SK-N-SH treated with all-trans-retinoic acid at 6 μM for 48 hours (cell line): Measurements from ENCODE around the gene TMC2.
A peak's percentile ranks its signal among the peaks of the same experiment; 100 is the strongest.

Experiments used
- ATAC-seq: fragments of 200-7000 bp; cut with Tn5 transposase; 3 replicates; pipeline ENCODE4 v1.9.1; 2020; ENCODE audit warnings: mild to moderate bottlenecking, moderate library complexity
- BACH2 ChIP-seq: fragments of 250-450 bp; sonication (Bioruptor Pico); IDR thresholded peaks from 2 replicates; pipeline ENCODE4 v1.9.0; 2021; ENCODE audit warnings: mild to moderate bottlenecking, borderline replicate concordance
- CREB5 ChIP-seq: fragments of 250-450 bp; sonication (Bioruptor Pico); IDR thresholded peaks from 2 replicates; pipeline ENCODE4 v1.5.1; 2020; ENCODE audit warnings: low read depth, mild to moderate bottlenecking, moderate library complexity
- ESRRG ChIP-seq: fragments of 250-450 bp; sonication (Bioruptor Pico); IDR thresholded peaks from 2 replicates; pipeline ENCODE4 v1.6.1; 2021; ENCODE audit warnings: mild to moderate bottlenecking
- GLIS3 ChIP-seq: fragments of 250-450 bp; sonication (Bioruptor Pico); IDR thresholded peaks from 2 replicates; pipeline ENCODE4 v1.5.0; 2020; ENCODE audit warnings: mild to moderate bottlenecking, moderate library complexity
- ISL1 ChIP-seq: fragments of 250-450 bp; sonication (Bioruptor Pico); IDR thresholded peaks from 2 replicates; pipeline ENCODE4 v2.1.2; 2022; ENCODE audit warnings: mild to moderate bottlenecking, moderate library complexity
- PATZ1 ChIP-seq: fragments of 250-450 bp; sonication (Bioruptor Pico); IDR thresholded peaks from 2 replicates; pipeline ENCODE4 v1.8.0; 2020; ENCODE audit warnings: mild to moderate bottlenecking, moderate library complexity, borderline replicate concordance
- POU6F1 ChIP-seq: fragments of 250-450 bp; sonication (Bioruptor Pico); IDR thresholded peaks from 2 replicates; pipeline ENCODE4 v1.8.0; 2021; ENCODE audit warnings: low read depth, mild to moderate bottlenecking, moderate library complexity, borderline replicate concordance
- SNAI2 ChIP-seq: fragments of 250-450 bp; sonication (Bioruptor Pico); IDR thresholded peaks from 2 replicates; pipeline ENCODE4 v1.5.0; 2020; ENCODE audit warnings: mild to moderate bottlenecking, moderate library complexity
- TCF4 ChIP-seq: fragments of 250-450 bp; sonication (Bioruptor Pico); IDR thresholded peaks from 2 replicates; pipeline ENCODE4 v1.8.0; 2021; ENCODE audit warnings: mild to moderate bottlenecking, moderate library complexity, borderline replicate concordance
- TOX ChIP-seq: fragments of 250-450 bp; sonication (Bioruptor Pico); IDR thresholded peaks from 2 replicates; pipeline ENCODE4 v1.8.0; 2021; ENCODE audit warnings: mild to moderate bottlenecking, moderate library complexity, borderline replicate concordance
- ZC3H10 ChIP-seq: fragments of 250-450 bp; sonication (Bioruptor Pico); IDR thresholded peaks from 2 replicates; pipeline ENCODE4 v1.5.1; 2021; ENCODE audit warnings: mild to moderate bottlenecking, moderate library complexity
- ZFP3 ChIP-seq: fragments of 250-450 bp; sonication (Bioruptor Pico); IDR thresholded peaks from 2 replicates; pipeline ENCODE4 v1.5.0; 2020; ENCODE audit warnings: mild to moderate bottlenecking, moderate library complexity
- ZFP30 ChIP-seq: fragments of 450-650 bp; formaldehyde crosslinking; IDR thresholded peaks from 2 replicates; pipeline ENCODE4 v1.5.0; 2022; ENCODE audit warnings: mild to moderate bottlenecking, moderate library complexity
- ZNF565 ChIP-seq: fragments of 450-650 bp; formaldehyde crosslinking; conservative IDR thresholded peaks from 2 replicates; pipeline ENCODE4 v1.5.0; 2020; ENCODE audit warnings: low read depth, mild to moderate bottlenecking, moderate library complexity
- ZNF8 ChIP-seq: fragments of 450-650 bp; formaldehyde crosslinking; IDR thresholded peaks from 2 replicates; pipeline ENCODE4 v1.5.0; 2020; ENCODE audit warnings: mild to moderate bottlenecking, moderate library complexity
- TF ChIP-seq, protein P1 (sequence below): fragments of 250-450 bp; sonication (Bioruptor Pico); IDR thresholded peaks from 2 replicates; pipeline ENCODE4 v1.5.1; 2021; ENCODE audit warnings: mild to moderate bottlenecking, moderate library complexity
- TF ChIP-seq, protein P2 (sequence below): fragments of 250-450 bp; sonication (Bioruptor Pico); IDR thresholded peaks from 2 replicates; pipeline ENCODE4 v1.5.0; 2020; ENCODE audit warnings: mild to moderate bottlenecking, moderate library complexity

The TMC2 gene

GRCh38 chr20:2575682-2576081 lies 39.3 kb downstream of the TMC2 start (continued):
- peak; percentile 50; the same call in 1 of the 2 replicates for TF ChIP-seq CREB5 (CRISPR knock-in tag)
- TF ChIP-seq ZFP30 (CRISPR knock-in tag), result no peak
- TF ChIP-seq ZNF565 (CRISPR knock-in tag), result no peak
- no peak for TF ChIP-seq PATZ1 (CRISPR knock-in tag)
- TF ChIP-seq ZNF8 (CRISPR knock-in tag), result peak; percentile 40; the same call in 1 of the 2 replicates

- TF ChIP-seq, protein P1, sequence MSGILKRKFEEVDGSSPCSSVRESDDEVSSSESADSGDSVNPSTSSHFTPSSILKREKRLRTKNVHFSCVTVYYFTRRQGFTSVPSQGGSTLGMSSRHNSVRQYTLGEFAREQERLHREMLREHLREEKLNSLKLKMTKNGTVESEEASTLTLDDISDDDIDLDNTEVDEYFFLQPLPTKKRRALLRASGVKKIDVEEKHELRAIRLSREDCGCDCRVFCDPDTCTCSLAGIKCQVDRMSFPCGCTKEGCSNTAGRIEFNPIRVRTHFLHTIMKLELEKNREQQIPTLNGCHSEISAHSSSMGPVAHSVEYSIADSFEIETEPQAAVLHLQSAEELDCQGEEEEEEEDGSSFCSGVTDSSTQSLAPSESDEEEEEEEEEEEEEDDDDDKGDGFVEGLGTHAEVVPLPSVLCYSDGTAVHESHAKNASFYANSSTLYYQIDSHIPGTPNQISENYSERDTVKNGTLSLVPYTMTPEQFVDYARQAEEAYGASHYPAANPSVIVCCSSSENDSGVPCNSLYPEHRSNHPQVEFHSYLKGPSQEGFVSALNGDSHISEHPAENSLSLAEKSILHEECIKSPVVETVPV, result no peak
- TF ChIP-seq ISL1 (peak; percentile 92), ZFP3 (CRISPR knock-in tag) (no peak), POU6F1 (CRISPR knock-in tag) (no peak; the same call in 1 of the 2 replicates), TCF4 (CRISPR knock-in tag) (peak; percentile 88), TOX (CRISPR knock-in tag) (no peak), SNAI2 (peak; percentile 82), ESRRG (CRISPR knock-in tag) (no peak), ZC3H10 (CRISPR knock-in tag) (no peak), CREB5 (CRISPR knock-in tag) (peak; percentile 54; the same call in 1 of the 2 replicates), BACH2 (CRISPR knock-in tag) (no peak), GLIS3 (CRISPR knock-in tag) (peak; percentile 81; the same call in 1 of the 2 replicates)
- TF ChIP-seq, protein P2, sequence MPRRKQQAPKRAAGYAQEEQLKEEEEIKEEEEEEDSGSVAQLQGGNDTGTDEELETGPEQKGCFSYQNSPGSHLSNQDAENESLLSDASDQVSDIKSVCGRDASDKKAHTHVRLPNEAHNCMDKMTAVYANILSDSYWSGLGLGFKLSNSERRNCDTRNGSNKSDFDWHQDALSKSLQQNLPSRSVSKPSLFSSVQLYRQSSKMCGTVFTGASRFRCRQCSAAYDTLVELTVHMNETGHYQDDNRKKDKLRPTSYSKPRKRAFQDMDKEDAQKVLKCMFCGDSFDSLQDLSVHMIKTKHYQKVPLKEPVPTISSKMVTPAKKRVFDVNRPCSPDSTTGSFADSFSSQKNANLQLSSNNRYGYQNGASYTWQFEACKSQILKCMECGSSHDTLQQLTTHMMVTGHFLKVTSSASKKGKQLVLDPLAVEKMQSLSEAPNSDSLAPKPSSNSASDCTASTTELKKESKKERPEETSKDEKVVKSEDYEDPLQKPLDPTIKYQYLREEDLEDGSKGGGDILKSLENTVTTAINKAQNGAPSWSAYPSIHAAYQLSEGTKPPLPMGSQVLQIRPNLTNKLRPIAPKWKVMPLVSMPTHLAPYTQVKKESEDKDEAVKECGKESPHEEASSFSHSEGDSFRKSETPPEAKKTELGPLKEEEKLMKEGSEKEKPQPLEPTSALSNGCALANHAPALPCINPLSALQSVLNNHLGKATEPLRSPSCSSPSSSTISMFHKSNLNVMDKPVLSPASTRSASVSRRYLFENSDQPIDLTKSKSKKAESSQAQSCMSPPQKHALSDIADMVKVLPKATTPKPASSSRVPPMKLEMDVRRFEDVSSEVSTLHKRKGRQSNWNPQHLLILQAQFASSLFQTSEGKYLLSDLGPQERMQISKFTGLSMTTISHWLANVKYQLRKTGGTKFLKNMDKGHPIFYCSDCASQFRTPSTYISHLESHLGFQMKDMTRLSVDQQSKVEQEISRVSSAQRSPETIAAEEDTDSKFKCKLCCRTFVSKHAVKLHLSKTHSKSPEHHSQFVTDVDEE (CRISPR knock-in tag), result peak; percentile 94
- peak; percentile 64; the same call in 2 of the 3 replicates for ATAC-seq
These were observed 39.9 kb downstream of the TMC2 start for GRCh38 chr20:2576317-2576727.

- no peak for ATAC-seq
- TF ChIP-seq POU6F1 (CRISPR knock-in tag) (no peak), SNAI2 (no peak)
These were observed 42.3 kb downstream of the TMC2 start for GRCh38 chr20:2578475-2579192.
